HG02852 (cell line): ENCODE results near the gene FLCN.
A peak's percentile ranks its signal among the peaks of the same experiment; 100 is the strongest.
"Not testable (repeated sequence)": the region's sequence is repeated elsewhere in the genome, so short reads cannot be mapped to it uniquely, and the experiment has no call there.

Experiments
- ATAC-seq: cut with Tn5 transposase; IDR thresholded peaks from one replicate; pipeline ENCODE4 v1.9.1; 2021; ENCODE audit warnings: mild to moderate bottlenecking, moderate library complexity; ENCODE audit not compliant: unreplicated experiment

Gene FLCN

GRCh38 chr17:17188586-17188985, 48.4 kb downstream of the FLCN start:
- ATAC-seq: no peak

GRCh38 chr17:17186551-17187505, 50.1 kb downstream of the FLCN start:
- ATAC-seq: no peak

- ATAC-seq: peak; percentile 70
Observed at GRCh38 chr17:17186051-17186450, 50.9 kb downstream of the FLCN start.

- ATAC-seq: not testable (repeated sequence)
Observed at GRCh38 chr17:17184985-17185757, 51.8 kb downstream of the FLCN start.

GRCh38 chr17:17183744-17184143, 53.2 kb downstream of the FLCN start:
- ATAC-seq: no peak

GRCh38 chr17:17182598-17183136, 54.3 kb downstream of the FLCN start:
- ATAC-seq: no peak

- ATAC-seq: no peak
Observed at GRCh38 chr17:17181666-17182597, 55.0 kb downstream of the FLCN start.

GRCh38 chr17:17180741-17181525, 56.0 kb downstream of the FLCN start:
- ATAC-seq: no peak

GRCh38 chr17:17180141-17180603, 56.8 kb downstream of the FLCN start:
- ATAC-seq: no peak

GRCh38 chr17:17179371-17179827, 57.6 kb downstream of the FLCN start:
- peak; percentile 66 for ATAC-seq

GRCh38 chr17:17177176-17177575, 59.8 kb downstream of the FLCN start:
- ATAC-seq: no peak

- no peak for ATAC-seq
Observed at GRCh38 chr17:17176341-17176740, 60.6 kb downstream of the FLCN start.

GRCh38 chr17:17175917-17176316, 61.1 kb downstream of the FLCN start:
- no peak for ATAC-seq

GRCh38 chr17:17175340-17175739, 61.6 kb downstream of the FLCN start:
- ATAC-seq: no peak

GRCh38 chr17:17173921-17174320, 63.0 kb downstream of the FLCN start:
- ATAC-seq: no peak

- ATAC-seq: no peak
Observed at GRCh38 chr17:17172990-17173389, 64.0 kb downstream of the FLCN start.

GRCh38 chr17:17172001-17172939, 64.7 kb downstream of the FLCN start:
- no peak for ATAC-seq

GRCh38 chr17:17171186-17171585, 65.8 kb downstream of the FLCN start:
- ATAC-seq: no peak
